ENCODE data around the gene PDE4D. TPM values are rescaled to one million over a fixed set of nuclear protein-coding genes. Genes with fewer than 3 reads are reported as not detected.

Gene PDE4D
- total RNA-seq, 1 experiment from 2014 or later, result 2.1 TPM

GRCh38 chr5:59850766-59851165 is 42.8 kb downstream of the PDE4D start:
- no peak overlapping the region for H3T11ph ChIP-seq (ENCODE audit: low read length)
- no peak overlapping the region for H2BK120ac ChIP-seq (ENCODE audit: low read depth, low read length, poor library complexity, severe bottlenecking)
- H3K79me2 ChIP-seq (ENCODE audit: insufficient read depth, low read length), result no peaks in the 10 kb centered on the region
- H2BK12ac ChIP-seq (ENCODE audit: insufficient read length, low read depth, low read length), result no peak overlapping the region
- no peak overlapping the region for H3K23ac ChIP-seq (ENCODE audit: insufficient read length, low read depth, low read length)
- H2BK5ac ChIP-seq (ENCODE audit: insufficient read length, low read length), result no peak overlapping the region
- no peak overlapping the region for H2BK15ac ChIP-seq (ENCODE audit: low read depth, low read length)
- no peak overlapping the region for H2AK5ac ChIP-seq (ENCODE audit: insufficient read length, low read length)
- no peak overlapping the region for H4K5ac ChIP-seq (ENCODE audit: insufficient read length, low read depth, low read length)
- Mint-ChIP-seq H3K36me3 (ENCODE audit: insufficient read depth in 1 of 3, low read depth in 3 of 3) (no peaks in the 10 kb centered on the region), H3K4me3 (no peak overlapping the region), H3K9me3 (no peaks in the 10 kb centered on the region), H3K4me1 (no peaks in the 10 kb centered on the region), H3K27ac (no peak overlapping the region; a peak in 1 of 7 replicates), H3K27me3 (ENCODE audit: low read depth) (no peaks in the 10 kb centered on the region)
- H3K14ac ChIP-seq (ENCODE audit: insufficient read depth, low read length), result no peak overlapping the region
- H3K9ac ChIP-seq (ENCODE audit: extremely low read depth, insufficient read length, low read length), result no peak overlapping the region
- H2BK20ac ChIP-seq (ENCODE audit: low read depth, low read length, poor library complexity, severe bottlenecking), result no peak overlapping the region
- no peak for DNase-seq
- H4K91ac ChIP-seq (ENCODE audit: insufficient read length, low read depth, low read length), result no peak overlapping the region
- WGBS (ENCODE audit: extremely low coverage, insufficient read length, low lambda C conversion rate), result no CpG with 5 or more reads among the region's 2 CpGs
- no peaks in the 10 kb centered on the region for H3K23me2 ChIP-seq (ENCODE audit: insufficient read length, low read depth, low read length, poor library complexity, severe bottlenecking)
- no peaks in the 10 kb centered on the region for H3K4me1 ChIP-seq (ENCODE audit: insufficient read depth, low read length)
- H4K20me1 ChIP-seq (ENCODE audit: control insufficient read depth, insufficient read depth, insufficient read length), result no peaks in the 10 kb centered on the region
- H3K27ac ChIP-seq (ENCODE audit: insufficient read length, low read depth, low read length), result no peak overlapping the region
- TF ChIP-seq CTCF (conservative IDR thresholded peaks at IDR 0.05), result no peak
- no peak overlapping the region for H3K4me2 ChIP-seq (ENCODE audit: insufficient read depth, insufficient read length, low read length)
- no peaks in the 10 kb centered on the region for H3K79me1 ChIP-seq (ENCODE audit: insufficient read depth, low read depth, low read length, poor library complexity, severe bottlenecking)
- no peak overlapping the region for H3K4ac ChIP-seq (ENCODE audit: low read depth, low read length)
- H3K27me3 ChIP-seq (ENCODE audit: insufficient read depth, low read length), result no peaks in the 10 kb centered on the region
- no peaks in the 10 kb centered on the region for H3K9me3 ChIP-seq (ENCODE audit: control insufficient read depth, low read depth, low read length)
- H3K18ac ChIP-seq (ENCODE audit: insufficient read length, low read depth, low read length), result no peak overlapping the region
- no peak overlapping the region for H3K56ac ChIP-seq (ENCODE audit: insufficient read length, low read depth, low read length)
- no peak overlapping the region for H4K8ac ChIP-seq (replicated peaks; ENCODE audit: insufficient read length, low read depth, low read length)
- no peak overlapping the region for H2AFZ ChIP-seq (ENCODE audit: low read length)
